Stimulated activated CD4-positive, alpha-beta T cell treated with anti-CD3 and anti-CD28 coated beads, Interleukin-1b, Interleukin-23, amount 100 ng/mL, for 1 hour (primary cell): ENCODE measurements around the gene GNAS.

Source experiments
- DNase-seq, 2 donors: peaks; one replicate each; pipeline ENCODE4 v3.0.0-alpha.2; 2020; ENCODE audit warnings: low read depth in 2 of 2

Gene GNAS

DNA sequence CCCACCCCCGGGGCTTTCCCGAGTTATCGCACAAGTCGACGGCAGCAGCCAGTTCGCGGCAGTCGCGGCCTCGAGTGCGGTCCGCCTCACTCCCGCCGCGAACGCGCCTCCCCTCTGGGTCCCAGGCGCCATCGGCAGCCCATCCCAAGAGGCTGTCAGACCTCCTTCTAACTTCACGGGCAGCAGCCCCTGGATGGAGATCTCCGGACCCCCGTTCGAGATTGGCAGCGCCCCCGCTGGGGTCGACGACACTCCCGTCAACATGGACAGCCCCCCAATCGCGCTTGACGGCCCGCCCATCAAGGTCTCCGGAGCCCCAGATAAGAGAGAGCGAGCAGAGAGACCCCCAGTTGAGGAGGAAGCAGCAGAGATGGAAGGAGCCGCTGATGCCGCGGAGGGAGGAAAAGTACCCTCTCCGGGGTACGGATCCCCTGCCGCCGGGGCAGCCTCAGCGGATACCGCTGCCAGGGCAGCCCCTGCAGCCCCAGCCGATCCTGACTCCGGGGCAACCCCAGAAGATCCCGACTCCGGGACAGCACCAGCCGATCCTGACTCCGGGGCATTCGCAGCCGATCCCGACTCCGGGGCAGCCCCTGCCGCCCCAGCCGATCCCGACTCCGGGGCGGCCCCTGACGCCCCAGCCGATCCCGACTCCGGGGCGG, 1.6 kb downstream of the GNAS start:
- no peak for DNase-seq

GRCh38 chr20:58854638-58855471, 2.3 kb downstream of the GNAS start:
- DNase-seq, result no peak

DNA sequence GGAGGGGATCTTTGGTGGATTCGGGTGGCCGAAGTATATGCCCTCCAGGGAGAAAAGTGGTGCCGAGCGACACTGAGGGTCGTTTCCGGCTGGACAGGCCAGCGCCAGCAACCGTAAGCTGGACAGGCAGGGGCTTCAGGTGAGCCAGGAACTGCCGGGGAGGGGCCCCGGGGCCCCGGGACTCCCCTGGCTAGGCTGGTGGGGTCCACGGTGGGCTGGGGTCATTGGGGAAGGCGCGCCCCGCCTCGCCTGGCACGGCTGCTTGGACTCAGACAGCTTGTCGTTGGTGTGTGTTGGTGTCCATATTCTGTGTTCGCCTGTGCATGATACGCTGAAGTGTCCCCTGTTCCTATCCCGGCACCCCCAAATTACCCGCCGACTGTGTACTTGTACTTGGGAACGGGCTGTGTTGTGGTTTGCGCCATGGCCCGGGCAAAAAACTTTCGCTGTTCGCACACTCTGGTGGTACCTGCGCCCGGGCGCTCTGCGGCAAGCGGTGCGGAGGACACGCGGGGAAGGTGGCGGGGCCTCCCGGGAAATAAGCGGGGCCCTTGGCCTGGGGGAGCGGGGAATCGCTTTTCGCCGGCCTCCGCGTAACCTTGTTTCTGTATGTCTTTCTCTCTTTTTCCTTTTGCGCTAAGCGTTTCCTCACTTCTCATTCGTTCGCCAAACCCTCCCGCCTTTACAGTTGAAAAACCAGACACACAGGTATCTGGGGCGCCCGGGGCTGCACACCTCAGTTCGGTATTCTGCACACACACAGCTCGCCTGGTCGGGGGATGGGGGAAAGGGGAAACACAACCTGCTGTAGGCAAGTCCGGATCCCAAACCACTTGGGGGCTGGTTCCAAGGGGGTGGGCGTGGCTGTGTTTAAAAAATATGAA, 3.2 kb downstream of the GNAS start:
- DNase-seq, result no peak

- DNase-seq, result no peak
These were observed 10.7 kb downstream of the GNAS start for GRCh38 chr20:58863044-58863790.

GRCh38 chr20:58864346-58864745, 11.8 kb downstream of the GNAS start:
- no peak for DNase-seq

DNA sequence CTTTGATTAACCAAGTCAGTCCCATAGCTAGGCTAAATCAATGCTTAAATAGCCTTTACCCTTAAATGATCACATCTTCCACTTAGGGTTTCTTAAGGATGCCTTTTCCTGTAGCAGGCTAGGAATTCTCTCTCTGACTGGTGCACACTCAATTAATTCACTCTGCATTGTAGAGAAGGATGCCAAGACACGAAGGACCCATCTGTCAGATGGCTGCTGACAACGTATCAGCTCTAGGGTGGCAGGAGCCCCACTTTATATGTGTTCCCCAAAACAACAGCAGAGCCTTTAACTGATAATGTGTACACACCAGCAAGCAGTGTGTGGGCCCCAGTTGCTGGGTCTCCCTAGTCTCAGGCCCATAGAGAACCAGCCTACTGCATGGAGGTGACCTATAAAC, 13.3 kb downstream of the GNAS start:
- DNase-seq, result no peak

GRCh38 chr20:58867211-58867610, 14.7 kb downstream of the GNAS start:
- DNase-seq, result no peak

GRCh38 chr20:58868795-58869194, 16.3 kb downstream of the GNAS start:
- no peak for DNase-seq

GRCh38 chr20:58869662-58870227, 17.2 kb downstream of the GNAS start:
- DNase-seq, result no peak

DNA sequence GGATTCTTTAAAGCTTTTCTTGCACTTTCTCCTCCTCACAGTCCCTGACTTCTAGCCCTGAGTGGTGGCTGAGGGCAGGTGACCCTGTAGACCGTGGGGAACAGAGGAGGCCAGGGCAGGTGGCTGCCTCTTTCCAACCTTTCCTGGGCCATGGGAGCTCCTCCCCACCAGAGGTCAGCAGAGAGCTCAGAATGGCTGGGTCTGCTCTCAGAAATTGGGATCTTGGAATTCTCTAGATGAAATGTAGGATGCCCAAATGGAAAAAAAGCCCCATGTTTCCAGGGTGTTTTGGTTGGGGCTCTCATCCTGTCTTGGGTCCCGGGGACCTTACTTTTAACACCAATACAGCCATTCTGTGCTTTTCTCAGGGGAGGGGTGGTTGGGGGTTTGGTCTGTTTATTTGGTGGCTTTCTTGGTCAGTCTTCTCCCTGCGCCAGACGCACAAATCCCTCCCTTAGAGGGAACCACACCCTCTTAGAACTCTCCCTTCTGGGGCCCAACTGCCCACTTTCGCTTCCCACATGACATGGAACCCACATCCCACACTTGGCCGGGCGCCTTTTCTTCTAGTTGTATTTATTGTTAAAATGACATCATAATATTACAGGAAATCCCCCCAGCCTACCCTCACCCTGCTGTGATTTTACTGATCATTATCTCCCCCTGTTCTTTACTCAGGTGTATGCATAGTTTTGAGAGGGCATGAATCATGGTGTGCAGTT, 17.9 kb downstream of the GNAS start:
- DNase-seq, result peak in 1 of 2 donors; percentile 21

- no peak for DNase-seq
These were observed 19.1 kb downstream of the GNAS start for GRCh38 chr20:58871533-58872102.

- no peak for DNase-seq
These were observed 22.0 kb downstream of the GNAS start for GRCh38 chr20:58874469-58874868.

GRCh38 chr20:58875111-58875510, 22.6 kb downstream of the GNAS start:
- DNase-seq, result no peak

DNA sequence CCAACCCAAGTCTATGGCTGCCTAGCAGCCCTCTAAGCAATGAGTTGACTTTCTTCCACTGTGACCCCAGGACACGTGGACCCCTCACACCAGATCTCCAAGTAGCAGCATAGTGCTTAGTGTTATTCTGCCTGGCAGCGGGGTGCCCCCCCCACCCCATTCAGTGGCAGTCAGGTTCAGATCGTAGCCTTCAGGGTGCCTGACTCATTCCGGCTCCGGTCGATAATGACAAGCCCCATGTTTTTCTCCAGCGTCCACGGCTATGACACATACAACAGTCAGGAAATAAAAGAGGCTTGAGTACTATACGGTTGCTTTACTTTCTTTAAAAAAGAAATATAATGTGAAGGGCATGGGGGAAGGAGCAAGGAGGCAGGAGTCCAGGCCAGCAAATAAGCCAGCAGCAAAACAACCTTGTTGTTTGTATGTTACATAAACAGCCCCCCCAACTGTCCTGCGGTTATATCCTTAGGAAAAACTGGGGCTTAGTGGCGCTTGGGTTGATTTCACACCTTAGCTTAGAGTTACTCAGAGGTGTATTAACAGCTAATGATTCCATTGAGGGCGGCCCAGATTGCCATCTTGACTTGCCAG, 23.1 kb downstream of the GNAS start:
- no peak for DNase-seq

DNA sequence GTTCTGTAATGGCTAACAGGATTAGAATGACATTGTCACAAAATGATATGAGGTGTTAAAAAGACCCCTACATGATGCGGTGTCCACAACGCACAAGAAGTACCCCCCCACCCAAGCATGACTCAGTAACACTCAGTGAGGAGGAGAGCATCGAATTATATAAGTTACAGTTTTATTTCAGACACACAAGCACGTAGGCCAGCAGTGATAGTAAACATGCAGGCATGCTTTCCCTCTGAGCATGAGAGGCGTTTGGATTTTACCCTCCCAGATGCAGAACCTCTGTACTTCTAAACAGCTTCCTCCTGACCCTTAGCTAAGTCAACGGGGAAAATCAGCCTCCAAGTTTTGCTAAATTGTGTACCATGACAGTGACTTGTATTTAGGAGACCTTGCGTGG, 23.9 kb downstream of the GNAS start:
- DNase-seq, result no peak

DNA sequence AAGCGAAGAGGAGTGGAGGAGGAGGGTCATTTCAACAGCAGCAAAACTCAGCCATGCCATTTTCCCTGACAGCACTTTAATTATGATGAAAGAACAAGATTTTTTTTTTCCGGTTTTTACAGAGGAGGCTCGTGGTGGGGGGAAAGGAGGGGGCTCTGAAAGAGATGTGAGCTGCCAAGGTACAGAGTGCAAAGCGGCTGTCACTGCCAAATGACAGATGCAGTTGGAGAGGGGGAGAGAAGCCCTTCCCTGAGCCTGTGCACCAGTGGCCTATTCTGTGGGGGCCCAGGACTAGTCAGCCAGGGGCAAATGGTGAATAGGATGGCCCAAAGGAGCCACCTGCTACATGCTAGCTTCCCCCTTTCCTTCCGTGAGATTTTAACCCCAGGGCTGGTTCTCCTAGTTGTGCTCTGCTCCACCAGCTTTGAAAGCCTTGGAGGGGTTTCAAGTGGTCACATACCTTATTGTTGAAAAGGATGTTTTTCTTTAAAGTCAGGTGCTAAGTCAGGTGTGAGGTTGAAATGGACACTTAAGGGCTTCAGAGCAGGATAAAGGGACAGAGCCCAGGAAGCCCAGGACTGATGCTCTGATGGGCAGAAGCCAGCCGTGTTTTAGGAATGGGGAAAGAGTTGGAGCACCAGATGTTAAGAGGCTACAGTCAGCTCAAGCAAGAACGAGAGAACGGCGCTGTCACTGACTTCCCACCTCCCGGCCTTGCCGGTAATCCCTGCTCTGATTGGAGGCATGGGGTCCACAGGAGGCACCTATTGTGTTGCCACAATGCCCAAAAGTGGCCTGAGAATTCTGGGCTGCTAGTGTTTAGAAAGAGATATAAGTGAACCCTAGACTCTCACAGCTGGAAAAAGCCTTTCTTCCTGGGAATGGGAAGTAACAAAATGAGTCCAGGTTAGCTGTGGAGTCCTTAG, 24.8 kb downstream of the GNAS start:
- no peak for DNase-seq

- DNase-seq, result no peak
These were observed 25.5 kb downstream of the GNAS start for GRCh38 chr20:58877976-58878360.

GRCh38 chr20:58878399-58878798, 25.9 kb downstream of the GNAS start:
- no peak for DNase-seq

- DNase-seq, result no peak
These were observed 27.9 kb downstream of the GNAS start for GRCh38 chr20:58880441-58880840.
